Stimulated activated naive CD8-positive, alpha-beta T cell treated with anti-CD3 and anti-CD28 coated beads, Interleukin-15, Interleukin-2, amounts not matched to agents 100 ng/mL and 50 ng/mL, for 24 hours (primary cell): ENCODE measurements around the gene BAZ2B.
A peak's percentile ranks its signal among the peaks of the same experiment; 100 is the strongest.

Source experiments
- H3K27ac Mint-ChIP-seq: one replicate; pipeline ENCODE4 v1.8.0; 2021; ENCODE audit warnings: mild to moderate bottlenecking, mixed read lengths
- H3K27me3 Mint-ChIP-seq: one replicate; pipeline ENCODE4 v1.8.0; 2021; ENCODE audit warnings: mixed read lengths
- H3K36me3 Mint-ChIP-seq: one replicate; pipeline ENCODE4 v1.8.0; 2021; ENCODE audit warnings: low read depth, mixed read lengths
- H3K4me1 Mint-ChIP-seq: one replicate; pipeline ENCODE4 v1.8.0; 2021; ENCODE audit warnings: low read depth, mixed read lengths
- H3K4me3 Mint-ChIP-seq: one replicate; pipeline ENCODE4 v1.8.0; 2021; ENCODE audit warnings: mild to moderate bottlenecking, mixed read lengths
- H3K9me3 Mint-ChIP-seq: one replicate; pipeline ENCODE4 v1.8.0; 2021; ENCODE audit warnings: mixed read lengths

Gene BAZ2B

DNA sequence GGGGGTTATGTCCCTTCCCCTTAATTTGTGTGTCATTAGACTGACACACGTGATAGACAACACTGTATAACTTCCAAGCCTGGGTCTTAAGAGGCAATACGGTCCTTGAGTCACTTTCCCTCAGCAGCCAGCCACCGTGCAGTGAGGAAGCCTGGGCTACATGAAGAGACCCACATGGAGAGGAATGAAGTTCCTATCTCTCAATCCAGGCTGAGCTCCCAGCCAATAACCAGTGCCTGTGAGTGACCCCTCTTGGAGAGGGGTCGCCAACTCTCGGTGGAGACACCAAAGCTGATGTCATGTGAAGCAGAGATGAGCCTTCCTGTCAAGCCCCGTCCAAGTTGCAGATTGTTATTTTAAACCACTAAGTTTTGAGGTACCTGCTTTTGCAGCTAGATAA, 324.2 kb downstream of the BAZ2B start:
- Mint-ChIP-seq H3K4me3 (no peak overlapping the region), H3K36me3 (no peaks in the 10 kb centered on the region), H3K9me3 (no peaks in the 10 kb centered on the region), H3K4me1 (peaks cover 15% of the 10 kb centered on the region), H3K27me3 (no peaks in the 10 kb centered on the region), H3K27ac (peak overlapping the region; percentile 24)

DNA sequence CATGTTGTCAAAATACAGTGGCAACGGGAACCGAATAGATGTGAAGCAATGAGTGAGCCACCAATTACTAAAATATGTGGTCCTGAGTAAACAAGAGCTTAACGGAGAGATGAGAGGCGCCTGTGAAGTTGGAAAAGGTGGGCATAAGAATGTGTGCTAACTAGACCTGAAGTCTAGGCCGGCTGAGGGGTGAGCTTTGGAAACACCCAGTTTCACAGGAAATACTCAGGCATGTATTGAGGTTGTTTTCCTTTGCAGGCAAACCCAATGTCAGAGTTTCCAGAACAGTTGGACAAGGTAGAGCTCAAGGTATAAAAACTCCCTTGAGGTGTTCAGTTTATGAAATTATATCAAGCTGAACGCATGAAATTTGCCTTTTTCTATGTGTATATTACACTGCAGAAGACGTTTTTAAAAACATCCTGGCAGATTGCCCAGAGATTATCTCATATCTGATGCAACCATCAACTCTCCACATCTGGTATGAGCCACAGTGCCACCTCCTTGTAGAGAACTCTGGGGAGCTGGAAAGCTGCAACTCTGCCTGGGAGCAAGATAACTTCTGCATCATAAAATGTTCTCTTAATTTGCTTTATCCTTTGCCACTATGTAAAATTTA, 325.9 kb downstream of the BAZ2B start:
- H3K9me3 Mint-ChIP-seq = no peaks in the 10 kb centered on the region
- no peaks in the 10 kb centered on the region for H3K27me3 Mint-ChIP-seq
- H3K36me3 Mint-ChIP-seq = no peaks in the 10 kb centered on the region
- H3K4me3 Mint-ChIP-seq = peak overlapping the region; percentile 38
- H3K27ac Mint-ChIP-seq = peak overlapping the region; percentile 55
- H3K4me1 Mint-ChIP-seq = peaks cover 20% of the 10 kb centered on the region

DNA sequence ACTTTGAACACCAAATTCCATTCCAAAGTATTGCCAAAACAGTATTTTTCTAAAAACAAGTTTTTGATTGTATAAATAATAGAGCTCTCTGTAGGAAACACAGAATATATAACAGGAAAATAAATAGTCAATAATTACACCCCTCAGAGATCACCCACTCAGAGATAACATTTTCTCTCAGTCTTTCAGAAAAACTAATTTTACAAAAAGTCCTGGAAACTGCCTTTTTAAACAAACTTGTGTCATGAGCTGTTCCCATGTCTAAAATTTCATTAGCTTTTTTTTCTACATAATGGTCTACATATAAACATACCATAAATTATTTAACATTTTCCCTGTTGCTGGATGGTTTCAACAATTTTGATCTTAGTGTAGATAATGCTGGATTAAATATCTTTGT, 328.6 kb downstream of the BAZ2B start:
- H3K27ac Mint-ChIP-seq = no peak overlapping the region

DNA sequence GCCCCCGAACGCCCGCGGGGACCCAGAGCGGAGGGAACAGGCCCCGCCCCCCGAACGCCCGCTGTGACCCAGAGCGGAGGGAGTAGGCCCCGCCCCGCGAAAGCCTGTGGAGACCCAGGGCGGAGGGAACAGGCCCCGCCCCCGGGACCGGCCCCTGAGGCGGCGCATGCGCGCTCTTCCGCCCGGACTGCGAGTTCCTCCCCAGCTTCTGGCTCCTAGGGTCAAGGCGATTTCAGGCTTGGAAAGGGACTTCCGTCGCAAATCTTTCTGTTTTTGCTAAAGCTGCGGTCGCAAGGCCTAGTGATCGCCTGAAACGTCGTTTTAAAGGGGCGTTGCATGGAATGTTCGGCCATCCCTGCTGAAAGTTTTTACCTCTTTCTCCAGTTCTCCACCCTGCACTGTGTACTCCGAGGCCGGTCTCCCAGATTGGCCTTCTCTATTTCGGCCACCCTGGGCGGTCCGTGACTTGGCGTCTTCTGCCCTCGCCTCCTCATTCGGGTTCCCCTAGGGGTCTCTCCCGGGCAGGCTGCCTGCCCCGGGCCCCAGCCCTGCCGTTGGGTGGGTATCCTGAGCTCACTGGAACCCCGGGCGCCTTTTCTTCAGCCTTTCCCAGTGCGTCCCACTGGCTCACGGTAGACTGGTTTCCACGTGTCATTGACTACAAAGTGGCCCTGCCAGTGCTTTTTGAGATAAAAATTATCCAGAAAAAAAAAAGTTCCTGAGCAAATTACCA, 329.5 kb downstream of the BAZ2B start:
- H3K36me3 Mint-ChIP-seq = peaks cover 4% of the 10 kb centered on the region
- no peaks in the 10 kb centered on the region for H3K9me3 Mint-ChIP-seq
- peak overlapping the region; percentile 88 for H3K4me3 Mint-ChIP-seq
- H3K27ac Mint-ChIP-seq = peak overlapping the region; percentile 89
- peaks cover 46% of the 10 kb centered on the region for H3K4me1 Mint-ChIP-seq
- H3K27me3 Mint-ChIP-seq = no peaks in the 10 kb centered on the region

More for the DNA sequence above, 328.6 kb downstream of the BAZ2B start:
- H3K27me3 Mint-ChIP-seq = no peaks in the 10 kb centered on the region
- no peaks in the 10 kb centered on the region for H3K9me3 Mint-ChIP-seq
- peaks cover 40% of the 10 kb centered on the region for H3K4me1 Mint-ChIP-seq
- H3K4me3 Mint-ChIP-seq = no peak overlapping the region
- peaks cover 2% of the 10 kb centered on the region for H3K36me3 Mint-ChIP-seq

DNA sequence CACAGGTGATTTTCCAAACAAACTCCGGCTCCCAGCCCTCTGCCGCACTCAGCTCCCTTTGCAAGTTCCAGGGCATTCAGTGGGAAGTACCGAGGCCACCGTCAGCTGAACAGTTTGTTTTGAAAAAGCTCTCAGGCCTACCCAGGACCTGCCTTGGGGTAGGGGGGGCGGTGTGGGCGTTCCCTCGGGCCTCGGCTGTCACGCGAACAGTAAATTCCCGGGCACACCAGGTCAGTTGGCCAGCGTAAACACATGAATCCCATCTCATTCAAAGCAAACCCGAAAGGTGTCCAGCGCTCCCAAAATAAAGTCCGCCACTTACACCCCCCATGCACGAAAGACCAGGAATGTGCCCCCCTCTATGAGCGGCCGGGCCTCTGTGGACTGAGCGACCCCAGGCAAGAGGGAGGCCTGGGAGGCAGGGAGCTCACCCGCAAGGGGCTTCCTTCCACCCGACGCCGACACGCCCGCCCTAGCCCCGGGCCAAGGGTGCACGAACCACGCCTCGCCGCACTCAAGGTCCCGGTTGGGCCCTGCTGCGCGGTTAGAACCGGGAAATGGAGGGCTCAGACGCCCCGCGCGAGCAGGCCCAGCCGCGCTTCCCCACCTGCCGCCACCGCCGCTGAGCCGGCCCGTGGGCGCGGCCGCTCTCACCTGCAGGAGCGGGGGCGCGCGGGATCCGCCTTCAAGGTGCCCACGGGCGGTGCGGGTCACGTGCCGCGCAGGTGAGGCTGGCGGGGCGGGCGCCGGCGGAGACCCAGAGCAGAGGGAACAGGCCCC, 330.2 kb downstream of the BAZ2B start, which contains the start of gene WDSUB1:
Gene WDSUB1, minus strand, starts transcription at position 775 of the 780 bp plus-strand sequence. CDS start 3,634 bp downstream, outside the sequence.
- Mint-ChIP-seq H3K36me3 (peaks cover 4% of the 10 kb centered on the region), H3K4me1 (peaks cover 46% of the 10 kb centered on the region), H3K9me3 (no peaks in the 10 kb centered on the region), H3K27me3 (no peaks in the 10 kb centered on the region), H3K4me3 (peak within 1 kb of the TSS; percentile 88), H3K27ac (peak within 1 kb of the TSS; percentile 89)

DNA sequence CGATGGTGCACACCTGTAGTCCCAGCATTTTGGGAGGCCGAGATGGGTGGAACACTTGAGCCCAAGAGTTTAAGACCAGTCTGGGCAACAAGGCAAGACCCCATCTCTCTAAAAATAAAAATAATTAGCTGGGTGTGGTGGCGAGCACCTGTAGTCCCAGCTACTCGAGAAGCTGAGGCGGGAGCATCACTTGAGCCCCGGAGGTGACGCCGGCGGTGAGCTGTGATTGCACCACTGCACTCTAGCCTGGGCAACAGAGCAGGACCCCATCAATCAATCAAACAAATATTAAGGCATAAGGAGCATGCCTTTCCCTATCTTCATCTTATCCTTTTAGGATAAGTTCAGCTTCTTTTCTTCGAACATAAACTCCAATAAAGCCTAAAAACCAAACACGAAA, 330.9 kb downstream of the BAZ2B start:
- peaks cover 4% of the 10 kb centered on the region for H3K36me3 Mint-ChIP-seq
- H3K4me3 Mint-ChIP-seq = peak overlapping the region; percentile 82
- H3K27me3 Mint-ChIP-seq = no peaks in the 10 kb centered on the region
- no peak overlapping the region for H3K27ac Mint-ChIP-seq
- no peaks in the 10 kb centered on the region for H3K9me3 Mint-ChIP-seq
- H3K4me1 Mint-ChIP-seq = peaks cover 40% of the 10 kb centered on the region

DNA sequence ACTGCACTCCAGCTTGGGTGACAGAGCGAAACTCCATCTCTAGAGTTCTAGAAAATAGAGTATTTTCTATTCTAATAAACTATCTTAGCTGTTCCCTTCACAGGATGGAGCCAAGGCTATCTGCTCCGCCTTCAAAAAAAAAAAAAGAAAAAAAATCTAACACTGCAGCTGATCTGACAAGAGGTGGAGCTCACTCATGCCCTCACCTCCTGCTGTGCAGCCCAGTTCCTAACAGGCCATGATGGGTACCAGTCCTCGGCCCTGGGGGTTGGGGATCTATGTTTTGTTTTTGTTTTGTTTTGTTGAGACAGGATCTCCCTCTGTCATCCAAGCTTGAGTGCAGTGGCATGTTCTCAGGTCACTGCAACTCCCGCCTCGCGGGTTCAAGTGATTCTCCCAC, 332.8 kb downstream of the BAZ2B start:
- Mint-ChIP-seq H3K4me3 (no peak overlapping the region), H3K9me3 (no peaks in the 10 kb centered on the region), H3K27me3 (no peaks in the 10 kb centered on the region), H3K27ac (no peak overlapping the region), H3K4me1 (peaks cover 35% of the 10 kb centered on the region), H3K36me3 (peaks cover 15% of the 10 kb centered on the region)

DNA sequence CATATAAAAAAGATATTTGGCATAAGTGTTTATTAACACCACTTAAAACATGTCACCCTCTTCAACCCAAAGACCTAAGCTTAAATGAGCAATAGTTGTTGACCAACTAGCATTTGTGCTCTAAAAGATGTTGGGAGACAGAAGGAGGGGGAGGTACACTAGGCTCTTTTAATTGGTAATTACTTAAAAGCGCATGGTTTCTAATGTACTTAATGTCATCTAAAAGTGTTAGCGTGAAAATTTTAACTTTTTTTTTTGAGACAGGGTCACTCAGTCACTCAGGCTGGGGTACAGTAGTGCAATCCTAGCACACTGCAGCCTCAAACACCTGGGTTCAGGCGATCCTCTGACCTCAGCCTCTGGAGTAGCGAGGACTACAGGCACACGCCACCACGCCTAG, 335.3 kb downstream of the BAZ2B start:
- no peak overlapping the region for H3K4me3 Mint-ChIP-seq
- H3K27ac Mint-ChIP-seq = no peak overlapping the region
- peaks cover 18% of the 10 kb centered on the region for H3K36me3 Mint-ChIP-seq
- no peaks in the 10 kb centered on the region for H3K9me3 Mint-ChIP-seq
- peaks cover 30% of the 10 kb centered on the region for H3K4me1 Mint-ChIP-seq
- H3K27me3 Mint-ChIP-seq = no peaks in the 10 kb centered on the region

DNA sequence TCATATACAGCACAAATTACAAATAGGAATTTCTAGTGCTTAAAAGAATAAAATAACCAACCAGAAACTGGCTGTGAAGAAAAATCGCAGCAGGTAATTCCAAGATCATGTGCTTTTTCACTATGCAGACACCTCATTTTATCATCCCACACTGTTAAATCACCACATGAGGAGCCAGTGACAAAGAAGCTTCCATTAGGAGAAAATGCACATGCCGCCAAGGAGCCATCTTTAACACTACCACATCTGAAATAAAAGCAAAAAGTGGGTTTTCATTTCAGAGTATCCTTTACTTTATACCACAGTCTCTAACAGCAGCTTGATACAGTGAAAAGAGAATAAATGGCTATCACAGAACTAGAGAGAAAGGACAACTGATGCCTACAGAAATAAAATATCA, 336.6 kb downstream of the BAZ2B start:
- Mint-ChIP-seq H3K4me3 (no peak overlapping the region), H3K4me1 (peaks cover 24% of the 10 kb centered on the region), H3K27ac (no peak overlapping the region), H3K9me3 (no peaks in the 10 kb centered on the region), H3K27me3 (no peaks in the 10 kb centered on the region), H3K36me3 (peaks cover 23% of the 10 kb centered on the region)

DNA sequence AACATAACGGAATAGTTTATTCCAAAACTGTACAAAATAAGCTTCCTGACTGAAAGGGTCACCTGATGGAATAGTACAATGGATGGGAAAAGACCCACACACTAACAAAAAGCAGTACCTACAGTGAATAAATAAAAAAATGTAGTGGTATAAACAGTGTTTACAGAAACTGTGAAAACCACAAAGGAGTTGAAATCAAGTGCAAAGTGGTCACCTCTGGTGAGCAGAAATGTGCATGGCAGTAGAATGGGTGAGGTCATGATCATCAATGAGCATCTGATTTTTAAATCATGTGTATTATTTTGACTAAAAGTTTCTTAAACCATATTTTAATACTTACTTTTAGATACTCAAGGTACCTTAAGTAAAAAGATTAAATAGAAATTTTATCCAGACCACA, 341.2 kb downstream of the BAZ2B start:
- H3K9me3 Mint-ChIP-seq = no peaks in the 10 kb centered on the region
- H3K27me3 Mint-ChIP-seq = no peaks in the 10 kb centered on the region
- H3K27ac Mint-ChIP-seq = no peak overlapping the region
- H3K4me3 Mint-ChIP-seq = no peak overlapping the region
- peaks cover 5% of the 10 kb centered on the region for H3K4me1 Mint-ChIP-seq
- peaks cover 40% of the 10 kb centered on the region for H3K36me3 Mint-ChIP-seq

DNA sequence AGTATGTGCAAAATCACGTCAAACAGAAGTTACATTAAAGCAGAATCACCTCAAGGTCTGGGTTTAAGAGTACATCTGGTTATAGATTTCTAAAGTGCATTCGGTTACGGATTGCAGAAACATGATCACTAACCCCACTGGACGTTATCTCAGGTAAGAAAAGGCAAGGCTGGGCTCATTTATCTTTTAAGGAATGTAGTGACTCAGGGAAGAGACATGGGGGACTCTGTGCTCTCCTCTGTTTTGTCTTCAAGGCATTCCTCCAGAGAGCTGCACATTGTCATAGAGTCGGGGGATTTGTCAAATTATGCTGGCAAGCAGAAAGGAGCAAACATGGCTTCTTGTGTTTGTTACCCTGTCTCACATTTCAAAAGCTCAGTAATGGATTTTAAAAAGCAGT, 344.2 kb downstream of the BAZ2B start:
- Mint-ChIP-seq H3K27ac (no peak overlapping the region), H3K4me1 (peaks cover 5% of the 10 kb centered on the region), H3K27me3 (no peaks in the 10 kb centered on the region), H3K9me3 (no peaks in the 10 kb centered on the region), H3K36me3 (peaks cover 43% of the 10 kb centered on the region), H3K4me3 (no peak overlapping the region)

DNA sequence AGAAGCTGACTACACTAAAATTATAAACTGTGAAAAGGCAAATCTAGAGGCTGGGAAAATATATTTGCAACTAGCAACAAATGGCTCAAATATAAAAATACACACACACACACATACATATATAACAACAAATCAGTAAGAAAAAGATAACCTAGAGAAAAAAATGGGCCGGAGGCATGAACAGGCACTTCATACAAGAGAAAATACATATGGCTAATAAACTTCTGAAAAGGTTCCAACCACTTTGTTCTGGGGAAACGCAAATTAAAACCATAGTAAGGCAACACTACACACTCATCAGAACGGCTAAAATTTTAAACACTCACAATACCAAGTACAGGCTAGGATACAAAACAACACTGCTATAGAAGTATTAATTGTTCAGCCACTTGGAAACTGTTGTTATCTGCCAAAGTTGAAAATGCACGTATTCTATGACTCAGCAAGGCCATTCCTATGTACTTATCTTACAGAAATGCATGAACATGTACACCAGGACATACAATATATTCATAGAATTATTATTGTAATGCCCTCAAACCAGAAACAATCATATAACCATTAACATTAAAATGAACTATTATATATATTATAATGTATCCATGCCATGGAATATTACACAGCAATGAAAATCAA, 345.5 kb downstream of the BAZ2B start:
- peaks cover 5% of the 10 kb centered on the region for H3K4me1 Mint-ChIP-seq
- no peaks in the 10 kb centered on the region for H3K27me3 Mint-ChIP-seq
- H3K27ac Mint-ChIP-seq = no peak overlapping the region
- H3K9me3 Mint-ChIP-seq = no peaks in the 10 kb centered on the region
- peaks cover 48% of the 10 kb centered on the region for H3K36me3 Mint-ChIP-seq
- H3K4me3 Mint-ChIP-seq = no peak overlapping the region
